ENCODE data around the gene FBXW11.
"Not testable (repeated sequence)": the region's sequence is repeated elsewhere in the genome, so short reads cannot be mapped to it uniquely, and the experiment has no call there.

The FBXW11 gene

DNA sequence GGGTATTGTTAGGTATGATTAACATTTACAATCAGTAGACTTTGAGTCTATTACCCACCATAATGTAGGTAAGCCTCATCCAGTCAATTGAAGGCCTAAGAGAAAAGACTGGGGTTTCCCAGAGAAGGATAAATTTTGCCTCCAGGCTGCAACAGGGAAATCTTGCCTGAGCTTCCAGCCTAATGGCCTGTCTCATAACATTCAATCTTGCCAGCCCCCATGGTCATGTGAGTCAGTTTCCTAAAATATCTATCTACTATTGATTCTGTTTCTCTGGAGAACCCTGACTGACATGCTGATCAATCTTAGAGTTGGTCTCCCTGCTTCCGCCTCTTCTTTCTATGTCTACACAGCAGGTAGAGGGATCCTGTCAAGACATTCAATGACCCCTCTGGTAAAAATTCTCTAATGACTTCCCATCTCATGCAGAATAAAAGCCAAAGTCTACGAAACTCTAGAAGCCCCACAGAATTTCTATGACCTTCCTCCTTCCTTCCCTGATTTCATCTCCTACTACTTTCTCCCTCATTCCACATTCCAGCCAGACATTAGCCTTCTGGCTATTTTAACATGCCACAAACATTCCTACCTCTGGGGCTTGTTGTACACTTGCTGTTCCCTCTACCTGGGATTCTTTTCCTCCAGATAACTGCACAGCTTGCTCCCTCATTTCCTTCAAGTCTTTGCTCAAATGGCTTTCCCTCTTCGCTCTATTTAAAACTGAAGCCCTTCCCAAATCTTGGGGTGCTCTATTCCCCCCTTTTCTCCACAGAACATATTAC is 60.2 kb downstream of the FBXW11 start:
- DNase-seq, result no peak

DNA sequence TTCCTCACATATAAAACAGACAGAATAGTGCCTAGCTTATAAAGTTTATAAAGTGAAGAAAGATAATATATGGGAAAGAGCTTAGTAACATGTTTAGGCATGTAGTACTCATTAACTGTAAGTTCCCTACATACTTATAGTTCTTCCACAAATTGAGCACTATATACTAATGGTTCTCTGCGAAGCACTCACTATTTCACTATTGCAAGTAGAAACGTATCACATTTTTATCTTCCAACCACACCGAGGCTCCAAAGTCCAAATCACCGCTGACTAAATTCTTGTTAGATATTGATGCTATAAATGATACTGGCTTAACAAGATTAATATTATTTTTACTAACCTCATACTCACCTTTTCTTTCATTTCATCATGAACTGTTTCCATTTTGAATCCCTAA is 61.0 kb downstream of the FBXW11 start:
- DNase-seq, result no peak

DNA sequence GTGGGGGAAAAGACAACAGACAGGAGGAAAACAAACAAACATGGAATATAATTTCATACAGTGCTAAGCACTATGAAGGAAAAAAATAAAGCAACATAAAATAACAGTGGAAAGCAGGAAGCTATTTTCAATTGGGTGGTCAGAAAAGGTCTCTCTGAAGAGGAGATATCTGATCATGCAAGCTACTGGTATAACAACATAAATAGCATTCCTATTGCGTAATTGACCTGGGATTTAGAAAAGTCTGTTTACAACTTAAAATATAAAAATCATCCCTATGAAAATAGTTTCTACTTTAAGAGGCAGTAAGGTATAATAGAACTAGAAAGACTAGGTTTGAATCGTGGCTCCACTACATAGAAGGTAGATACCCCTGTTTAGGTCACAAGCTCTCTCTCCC is 61.4 kb downstream of the FBXW11 start:
- DNase-seq, result no peak

DNA sequence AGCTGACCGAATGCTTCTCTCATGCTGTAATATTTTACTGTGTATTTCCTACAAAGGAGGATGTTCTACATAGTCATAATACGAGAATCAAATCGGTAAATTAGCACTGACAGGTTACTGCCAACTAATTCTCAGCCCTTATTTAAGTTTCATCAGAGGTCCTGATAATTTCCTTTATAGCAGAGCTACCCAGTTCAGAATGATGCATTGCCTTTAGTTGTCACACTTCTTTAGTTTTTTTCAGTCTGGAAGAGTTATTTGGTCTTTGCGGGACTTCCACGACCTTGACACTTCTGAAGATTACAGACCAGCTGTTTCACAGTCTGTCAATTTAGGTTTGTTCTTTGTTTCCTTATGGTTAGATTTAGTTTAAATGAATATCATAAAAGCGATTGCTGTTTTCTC is 64.3 kb downstream of the FBXW11 start:
- DNase-seq, result not testable (repeated sequence)

DNA sequence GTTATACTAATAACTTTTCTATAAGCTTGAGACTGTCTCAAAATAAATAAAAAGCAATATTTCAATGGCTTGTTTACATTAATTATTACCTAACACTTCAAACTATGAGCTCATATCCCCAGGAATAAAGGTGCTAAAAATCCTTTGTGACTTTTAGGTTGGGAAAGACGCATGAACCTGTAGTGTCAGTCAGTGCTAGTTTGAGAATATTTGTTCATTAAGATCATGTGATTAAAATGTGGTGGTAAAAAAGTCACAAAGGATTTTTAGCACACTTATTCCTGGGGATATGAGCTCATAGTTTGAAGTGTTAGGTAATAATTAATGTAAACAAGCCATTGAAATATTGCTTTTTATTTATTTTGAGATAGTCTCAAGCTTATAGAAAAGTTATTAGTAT is 64.8 kb downstream of the FBXW11 start:
- DNase-seq, result not testable (repeated sequence)

DNA sequence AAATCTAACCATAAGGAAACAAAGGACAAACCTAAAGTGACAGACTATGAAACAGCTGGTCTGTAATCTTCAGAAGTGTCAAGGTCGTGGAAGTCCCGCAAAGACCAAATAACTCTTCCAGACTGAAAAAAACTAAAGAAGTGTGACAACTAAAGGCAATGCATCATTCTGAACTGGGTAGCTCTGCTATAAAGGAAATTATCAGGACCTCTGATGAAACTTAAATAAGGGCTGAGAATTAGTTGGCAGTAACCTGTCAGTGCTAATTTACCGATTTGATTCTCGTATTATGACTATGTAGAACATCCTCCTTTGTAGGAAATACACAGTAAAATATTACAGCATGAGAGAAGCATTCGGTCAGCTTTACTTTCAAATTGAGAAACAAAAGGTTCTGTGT is 65.2 kb downstream of the FBXW11 start:
- not testable (repeated sequence) for DNase-seq

DNA sequence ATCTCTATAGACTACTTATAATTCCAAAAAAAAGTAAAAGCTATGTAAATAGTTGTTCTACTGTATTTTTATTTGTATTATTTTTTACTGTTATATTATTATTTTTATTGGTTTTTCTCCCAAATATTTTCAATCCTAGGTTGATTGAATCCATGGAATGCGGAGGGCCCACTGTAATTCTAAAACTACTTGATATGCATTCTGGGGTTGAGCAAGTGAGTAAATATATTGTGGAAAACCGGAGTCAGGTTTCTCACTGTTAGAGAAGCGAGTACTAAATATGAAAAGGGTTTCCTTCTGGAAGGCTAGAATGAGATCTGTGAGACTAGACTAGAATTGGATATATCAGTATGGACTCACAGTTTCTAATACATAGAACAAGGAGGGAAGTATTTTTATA is 66.5 kb downstream of the FBXW11 start:
- no peak for DNase-seq

DNA sequence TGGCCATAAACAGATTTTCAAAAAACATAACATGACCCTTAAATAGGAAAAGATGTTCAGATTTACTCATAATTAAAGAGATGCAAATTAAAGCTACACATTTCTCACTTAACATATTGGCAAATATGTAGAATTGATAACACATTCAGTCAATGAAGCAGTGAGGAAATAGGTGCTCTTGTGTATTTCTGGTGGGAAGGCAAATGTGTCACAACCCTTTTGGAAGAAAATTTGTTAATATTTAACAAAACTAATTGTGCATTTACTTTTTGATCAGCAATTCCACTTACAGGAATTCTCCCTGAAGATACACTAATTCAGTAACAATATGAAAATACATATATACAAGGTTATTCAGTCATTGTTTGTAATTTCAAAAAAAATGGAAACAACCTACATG is 68.1 kb downstream of the FBXW11 start:
- DNase-seq, result no peak

DNA sequence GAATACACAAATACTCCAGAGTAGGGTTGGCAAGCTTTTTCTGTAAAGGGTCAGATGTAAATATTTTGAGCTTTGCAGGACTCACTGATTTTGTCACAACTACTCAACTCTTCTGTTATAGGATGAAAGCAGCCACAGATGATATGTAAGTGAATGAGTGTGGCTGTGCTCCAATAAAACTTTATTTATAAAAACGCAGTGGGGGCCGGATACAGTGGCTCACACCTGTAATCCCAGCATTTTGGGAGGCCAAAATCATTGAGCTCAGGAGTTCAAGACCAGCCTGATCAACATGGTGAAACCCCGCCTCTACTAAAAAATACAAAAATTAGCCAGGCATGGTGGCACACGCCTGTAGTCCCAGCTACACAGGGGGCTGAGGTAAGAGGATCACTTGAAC is 69.1 kb downstream of the FBXW11 start:
- no peak for DNase-seq

DNA sequence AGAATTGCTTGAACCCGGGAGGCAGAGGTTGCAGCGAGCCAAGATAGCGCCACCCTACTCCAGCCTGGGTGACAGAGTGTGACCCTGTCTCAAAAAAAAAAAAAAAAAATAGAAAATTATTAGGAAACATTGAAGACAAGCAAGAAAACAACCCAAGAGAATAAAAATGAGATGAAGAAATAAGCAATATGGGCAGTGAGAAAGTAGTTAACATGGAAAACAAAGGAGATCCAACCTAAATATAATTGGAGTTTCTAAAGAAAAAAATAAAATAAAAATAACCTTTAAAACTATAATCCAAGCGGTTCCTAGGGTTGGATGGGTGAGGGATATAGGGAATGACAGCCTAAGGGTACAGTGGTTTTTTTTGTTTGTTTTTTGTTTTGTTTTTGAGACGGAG is 71.9 kb downstream of the FBXW11 start:
- DNase-seq, result no peak

DNA sequence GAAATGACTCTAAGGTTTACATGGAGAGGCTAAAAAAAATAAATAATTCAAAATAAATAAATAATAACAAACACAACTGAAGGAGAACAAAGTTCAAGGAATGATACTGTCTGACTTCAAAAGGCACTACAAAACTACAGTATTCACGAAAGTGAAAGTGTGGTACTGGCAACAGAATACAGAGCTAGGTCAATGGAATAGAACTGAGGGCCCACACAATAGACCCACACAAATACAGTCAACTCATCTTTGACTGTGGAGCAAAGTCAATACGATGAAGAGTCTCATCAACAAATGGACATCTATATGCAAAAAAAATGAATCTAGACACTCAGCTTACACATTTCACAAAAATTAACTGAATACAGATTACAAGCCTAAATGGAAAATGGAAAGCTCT is 75.3 kb downstream of the FBXW11 start:
- no peak for DNase-seq

DNA sequence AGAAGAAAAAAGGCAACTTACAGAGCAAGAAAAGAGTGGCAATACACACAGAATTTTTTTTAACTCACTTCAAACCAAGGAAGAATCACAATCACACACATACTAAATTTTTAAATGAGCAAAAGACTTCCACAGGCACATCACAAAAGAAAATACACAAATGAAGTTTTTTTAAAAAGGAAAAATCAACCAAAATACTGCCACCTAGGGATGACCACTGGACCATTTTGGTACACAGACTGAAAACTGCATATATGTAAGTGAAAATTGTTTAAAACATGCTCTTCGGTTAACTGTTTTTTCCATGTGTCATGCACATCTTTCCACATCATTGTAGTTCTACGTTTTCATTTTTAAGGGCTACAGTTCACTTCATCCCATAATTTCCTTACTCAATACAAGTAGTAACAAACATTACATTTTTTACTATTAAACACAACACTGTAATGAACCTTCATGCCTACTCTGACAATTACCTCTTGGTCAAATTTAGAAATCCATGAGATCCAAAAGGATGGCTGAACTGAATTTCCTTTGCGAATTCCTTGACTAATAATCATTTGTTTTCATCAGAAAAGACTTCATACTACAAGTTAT is 79.0 kb downstream of the FBXW11 start:
- DNase-seq, result no peak

DNA sequence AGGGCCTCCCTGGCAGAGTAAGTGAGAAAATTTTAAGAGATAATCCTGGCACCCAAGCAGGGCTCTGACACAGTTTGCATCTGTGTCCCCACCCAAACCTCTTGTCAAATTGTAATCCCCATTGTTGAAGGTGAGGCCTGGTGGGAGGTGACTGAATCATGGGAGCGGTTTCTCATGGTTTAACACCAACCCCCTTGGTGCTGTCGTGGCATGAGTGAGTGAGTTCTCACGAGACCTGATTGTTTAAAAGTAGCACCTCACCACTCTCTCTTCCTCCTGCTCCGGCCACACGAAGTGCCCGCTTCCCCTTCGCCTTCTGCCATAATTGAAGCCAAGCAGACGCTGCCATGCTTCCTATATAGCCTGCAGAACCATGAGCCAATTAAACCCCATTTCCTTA is 80.1 kb downstream of the FBXW11 start:
- no peak for DNase-seq

DNA sequence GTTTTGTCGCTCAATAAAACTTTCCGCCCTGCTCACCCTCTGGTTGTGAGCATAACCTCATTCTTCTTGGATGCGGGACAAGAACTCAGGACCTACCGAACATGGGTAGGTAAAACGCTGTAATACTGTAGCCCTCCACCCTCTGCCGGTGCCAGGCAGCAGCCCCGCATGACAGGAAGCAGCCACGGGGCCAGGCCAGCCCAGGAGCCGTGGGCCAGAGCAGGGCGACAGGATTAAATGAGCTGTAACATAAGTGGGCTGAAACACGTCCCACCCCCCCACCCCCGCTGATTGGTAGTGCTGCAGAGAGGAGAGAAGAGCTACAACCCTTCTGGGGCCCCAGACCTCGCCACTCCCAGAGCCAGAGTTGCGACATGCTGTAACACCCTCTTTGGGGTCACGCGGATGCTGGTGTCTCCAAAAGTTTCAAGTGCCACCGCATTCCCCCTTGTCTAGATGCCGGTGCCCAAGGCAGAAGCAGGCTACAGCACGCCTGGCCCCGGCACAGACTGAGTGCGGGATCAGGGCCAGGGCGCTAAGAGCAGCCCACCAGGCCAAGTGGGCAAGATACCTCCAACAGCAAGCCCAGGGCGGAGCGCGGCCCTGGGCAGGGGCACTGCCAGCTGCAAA is 81.8 kb downstream of the FBXW11 start:
- DNase-seq, result no peak

DNA sequence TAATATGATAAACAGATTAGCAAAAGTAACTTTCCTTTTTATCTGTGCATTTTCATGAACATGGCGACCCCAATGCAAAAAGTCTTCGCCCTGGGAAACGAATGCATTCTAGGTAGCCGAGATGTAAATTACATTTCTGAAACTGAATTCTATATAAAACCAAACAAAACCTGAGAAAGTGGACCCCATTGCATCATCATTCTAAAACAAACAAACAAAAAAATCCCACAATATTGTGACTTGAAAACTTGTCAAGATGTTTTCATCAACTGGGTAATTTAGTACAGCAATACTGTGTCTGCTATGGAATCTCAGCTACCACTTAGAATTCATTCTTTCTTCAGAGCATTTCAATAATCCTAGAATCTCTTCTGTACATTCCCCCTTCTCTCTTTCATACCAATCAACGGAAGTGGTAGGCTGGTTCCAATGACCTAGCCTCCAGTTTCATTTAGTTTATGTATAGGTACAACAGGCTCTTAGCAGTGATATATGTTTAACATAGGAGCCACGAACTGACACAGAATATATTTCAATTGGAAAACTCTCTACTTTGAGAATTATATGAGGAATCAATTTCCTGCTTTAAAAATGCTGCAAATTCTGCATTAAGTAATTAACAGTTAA is 85.6 kb downstream of the FBXW11 start:
- DNase-seq, result no peak

DNA sequence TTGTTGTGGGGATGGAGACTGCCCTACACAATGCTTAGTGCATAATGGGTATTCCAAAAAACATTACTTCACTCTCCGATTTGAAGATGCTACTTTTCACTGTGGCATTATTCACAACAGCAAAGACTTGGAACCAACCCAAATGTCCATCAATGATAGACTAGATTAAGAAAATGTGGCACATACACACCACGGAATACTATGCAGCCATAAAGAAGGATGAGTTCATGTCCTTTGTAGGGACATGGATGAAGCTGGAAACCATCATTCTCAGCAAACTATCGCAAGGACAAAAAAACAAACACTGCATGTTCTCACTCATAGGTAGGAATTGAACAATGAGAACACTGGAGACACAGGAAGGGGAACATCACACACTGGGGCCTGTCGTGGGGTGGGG is 90.7 kb downstream of the FBXW11 start:
- not testable (repeated sequence) for DNase-seq

DNA sequence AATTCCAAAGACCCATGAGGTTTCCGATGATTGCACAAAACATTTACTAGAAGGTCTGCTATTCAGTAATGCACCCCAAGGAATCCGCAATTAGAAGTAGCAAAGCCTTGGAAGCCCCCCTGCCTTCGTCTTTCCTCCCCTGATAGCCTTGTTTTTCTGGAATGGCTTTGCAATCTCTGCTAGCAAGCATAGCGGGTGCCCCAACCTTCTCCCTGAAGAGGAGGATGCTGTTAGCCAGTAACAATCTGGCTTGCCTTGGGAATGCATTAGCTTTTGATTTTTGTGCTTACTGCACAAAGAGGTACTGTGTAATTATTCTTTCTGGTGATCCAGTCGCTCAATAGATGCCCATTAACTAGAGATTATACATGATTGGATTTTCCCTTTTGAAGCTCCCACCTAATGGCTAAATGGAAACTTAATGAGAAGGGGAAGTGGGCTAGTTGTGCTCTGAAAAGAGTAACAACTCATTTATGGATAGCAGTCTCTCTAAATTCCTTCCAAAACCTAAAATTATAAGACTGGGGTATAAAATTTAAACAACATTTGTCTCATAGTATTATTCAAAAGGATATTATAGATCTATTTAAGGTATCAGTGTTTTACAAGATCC is 91.6 kb downstream of the FBXW11 start:
- no peak for DNase-seq

DNA sequence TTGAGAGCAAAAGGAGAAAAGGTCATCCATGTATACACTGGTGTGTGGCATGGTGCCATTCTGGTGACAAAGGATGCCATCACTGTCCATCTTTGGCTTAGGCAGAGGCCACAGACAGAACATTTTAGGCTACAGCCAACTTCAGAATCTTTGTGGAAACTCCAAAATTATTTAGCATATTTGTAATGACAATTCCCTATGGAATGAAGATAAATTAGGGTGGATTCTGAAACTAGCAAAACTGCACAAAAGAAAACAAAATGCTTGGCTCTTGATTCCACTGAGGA is 92.5 kb downstream of the FBXW11 start:
- no peak for DNase-seq

DNA sequence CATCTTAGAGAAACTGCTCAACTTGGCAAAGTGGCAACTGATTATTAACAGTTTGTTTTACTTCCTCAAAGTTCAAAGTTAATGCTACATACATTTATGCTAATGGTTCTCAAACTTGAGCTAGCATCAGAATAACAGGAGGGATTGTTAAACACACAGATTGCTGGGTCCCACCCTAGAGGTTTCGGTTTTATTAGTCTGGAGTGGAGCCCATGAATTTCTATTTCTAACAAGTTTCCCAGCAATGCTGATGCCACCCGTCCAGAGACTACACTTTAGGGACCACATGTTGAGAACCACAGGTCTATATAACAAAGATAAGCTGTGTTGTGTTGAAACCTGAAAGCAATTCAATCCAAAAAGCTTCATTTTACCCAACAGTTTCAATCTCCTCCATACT is 95.3 kb downstream of the FBXW11 start:
- DNase-seq, result no peak

DNA sequence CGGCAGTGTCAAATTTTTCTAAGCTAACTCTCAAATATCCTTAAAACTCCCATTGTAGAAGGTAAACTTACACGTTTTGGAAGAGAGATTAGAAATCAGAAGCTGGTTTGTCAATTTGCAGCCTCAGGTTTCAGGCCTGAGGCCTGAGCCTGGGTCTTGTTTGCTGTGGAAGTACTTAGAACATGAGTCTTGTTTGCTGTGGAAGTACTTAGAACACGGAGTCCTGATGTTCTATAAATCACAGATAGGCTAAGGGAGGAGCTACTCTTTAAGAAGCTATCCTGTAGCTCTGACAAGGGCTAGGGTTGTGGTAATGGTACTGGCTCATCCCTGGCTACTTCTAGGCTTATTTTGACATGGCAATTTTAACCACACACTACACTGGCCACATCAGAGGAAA is 97.8 kb downstream of the FBXW11 start:
- no peak for DNase-seq

DNA sequence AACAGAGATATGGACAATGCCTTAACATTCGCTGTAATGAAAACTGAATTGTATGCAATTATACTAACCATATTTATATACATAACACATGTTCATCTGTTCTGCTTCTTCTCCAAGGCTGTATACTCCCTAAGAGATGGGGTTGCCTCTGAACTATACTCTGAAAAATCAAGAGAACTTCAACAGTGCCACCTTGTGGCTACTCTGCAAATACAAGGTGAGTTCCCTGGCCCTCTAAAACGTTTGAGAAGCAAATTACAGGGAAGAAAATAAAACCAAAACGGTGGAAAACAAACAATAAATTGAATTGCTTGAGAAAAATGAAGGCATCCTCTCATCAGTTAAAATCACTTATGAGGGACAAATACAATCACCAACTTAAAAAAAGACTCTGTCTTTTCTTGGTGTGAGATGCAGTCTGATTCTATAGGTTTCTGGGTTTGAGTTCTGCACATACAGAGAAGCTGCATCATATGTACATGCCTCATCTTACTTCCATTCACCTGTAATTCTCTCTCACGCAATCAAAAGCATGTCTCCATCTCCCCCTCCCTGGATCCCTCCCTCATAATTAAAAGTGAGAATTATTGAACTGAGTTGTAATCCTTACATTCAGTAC is 98.6 kb downstream of the FBXW11 start:
- DNase-seq, result peak in 3 of 4 experiments; percentile 4 to 11 (median 9)

DNA sequence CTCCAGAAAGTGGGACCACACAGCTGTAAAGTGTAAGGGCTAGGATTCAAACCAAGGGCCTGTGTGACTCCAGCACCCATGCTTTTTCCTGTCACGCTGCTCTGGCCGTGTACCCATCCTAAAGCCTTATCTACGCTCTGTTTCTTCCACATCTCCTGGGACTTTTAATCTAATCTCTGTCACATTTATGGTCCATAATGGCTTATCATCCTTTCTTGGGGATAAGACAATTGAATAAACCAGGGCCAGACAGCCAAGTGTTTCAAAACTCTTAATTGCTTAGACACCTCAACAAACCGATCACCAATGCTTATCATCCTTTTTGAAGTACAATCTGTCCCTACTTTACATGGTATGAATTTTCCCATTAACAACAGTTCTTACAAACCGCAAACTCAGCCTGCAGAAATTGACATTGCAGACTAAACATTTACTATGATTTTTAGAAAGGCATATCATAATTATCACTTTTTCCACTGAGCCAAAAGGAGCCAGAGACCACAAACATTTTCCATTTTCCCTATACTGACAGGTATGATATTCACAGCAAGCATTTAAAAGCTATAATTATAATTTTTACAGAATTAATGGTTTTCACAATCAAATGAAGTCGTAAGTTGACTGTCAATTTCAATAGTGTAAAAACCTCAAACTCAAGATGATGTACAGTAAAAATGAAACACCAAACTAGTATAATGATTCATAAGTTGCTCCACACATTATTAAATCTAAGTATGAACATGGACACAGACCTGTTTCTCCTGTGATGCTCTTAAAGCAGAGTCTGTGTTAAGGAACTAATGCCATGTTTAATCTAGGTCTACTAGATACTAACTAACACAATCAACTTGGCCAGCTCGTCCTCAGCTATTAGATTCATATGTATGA is 99.5 kb downstream of the FBXW11 start:
- DNase-seq, result no peak
